HEK293T (cell line): ENCODE data around the gene RPA3.

ENCODE experiments used
- FOXK2 ChIP-seq: fragments of 450-650 bp; IDR thresholded peaks from 2 replicates; pipeline ENCODE4 v1.6.1; 2016; ENCODE audit warnings: mild to moderate bottlenecking
- NFRKB ChIP-seq: fragments of 450-650 bp; IDR thresholded peaks from 2 replicates; pipeline ENCODE4 v1.6.1; 2016; ENCODE audit warnings: mild to moderate bottlenecking, moderate library complexity
- PKNOX1 ChIP-seq: fragments of 450-650 bp; IDR thresholded peaks from 2 replicates; pipeline ENCODE4 v1.6.1; 2016
- SP1 ChIP-seq: fragments of 450-650 bp; IDR thresholded peaks from 2 replicates; pipeline ENCODE4 v1.6.1; 2017
- SUZ12 ChIP-seq: fragments of 450-650 bp; IDR thresholded peaks from 2 replicates; pipeline ENCODE4 v1.6.1; 2016; ENCODE audit warnings: mild to moderate bottlenecking
- TARDBP ChIP-seq: fragments of 450-650 bp; IDR thresholded peaks from 2 replicates; pipeline ENCODE4 v1.6.1; 2016

- TF ChIP-seq PKNOX1 (no peak), SUZ12 (no peak), SP1 (no peak), TARDBP (no peak), NFRKB (no peak), FOXK2 (no peak)
Observed at GRCh38 chr7:7757576-7757975, 39.2 kb upstream of the RPA3 start.
